B cell (primary cell): ENCODE measurements around the gene OGT. TPM values are rescaled to one million over a fixed set of nuclear protein-coding genes. Genes with fewer than 3 reads are reported as not detected.

Experiments
- ATAC-seq: fragments of 200-7000 bp; cut with Tn5 transposase; one replicate; pipeline ENCODE4 v1.10.0; 2021; ENCODE audit warnings: low read depth, mild to moderate bottlenecking, moderate number of reproducible peaks, moderate library complexity
- CTCF ChIA-PET: fragments of 350-600 bp; sonication (Branson Sonifier 250); formaldehyde crosslinking; loops from one replicate; lab custom pipeline; 2021; ENCODE audit warnings: antibody characterized with exemption, inconsistent platforms; lab: Charles Lee
- POLR2A ChIA-PET: fragments of 350-600 bp; sonication (Branson Sonifier 250); formaldehyde crosslinking; loops from one replicate; lab custom pipeline; 2021; ENCODE audit warnings: antibody characterized with exemption; lab: Charles Lee
- DNase-seq: peaks from one replicate; pipeline ENCODE4 v3.0.0; 2013
- H2AFZ ChIP-seq: 2 replicates; pipeline ENCODE4 v1.6.1; 2012; ENCODE audit warnings: mild to moderate bottlenecking, low read depth, low read length; ENCODE audit not compliant: insufficient read depth, poor library complexity, severe bottlenecking
- H3K27ac ChIP-seq, 2 donors: 1 replicate in 1 of 2; 2 replicates in 1 of 2; pipeline ENCODE4 v1.5.1; 2012 to 2013; ENCODE audit warnings: low read length in 2 of 2, mild to moderate bottlenecking in 2 of 2, moderate library complexity in 1 of 2
- H3K27me3 ChIP-seq, 4 experiments: fragments of 200-600 bp in 1 of 4; sonication (generic) in 1 of 4; replicated peaks in 1 of 4; 1 replicate in 2 of 4; 2 replicates in 2 of 4; pipeline versions ENCODE4 v1.6.1 to v1.7.0; 2013 to 2016; ENCODE audit warnings: low read length in 3 of 4, mild to moderate bottlenecking in 2 of 4, mixed read lengths in 1 of 4, moderate library complexity in 1 of 4; ENCODE audit not compliant: insufficient read depth in 4 of 4, control insufficient read depth in 3 of 4; ENCODE audit errors: control extremely low read depth in 1 of 4
- H3K36me3 ChIP-seq, 2 experiments: replicated peaks in 1 of 2; 1 replicate in 1 of 2; 2 replicates in 1 of 2; pipeline versions ENCODE4 v1.6.1 to v1.7.1; 2013; ENCODE audit warnings: low read length in 1 of 2; ENCODE audit not compliant: insufficient read depth in 2 of 2, control insufficient read depth in 1 of 2; ENCODE audit errors: control extremely low read depth in 1 of 2, extremely low read depth in 1 of 2
- H3K4me1 ChIP-seq, 2 donors: fragments of 200-600 bp in 1 of 2; sonication (generic) in 1 of 2; 1 replicate in 1 of 2; 2 replicates in 1 of 2; pipeline versions ENCODE4 v1.5.1 to v1.6.1; 2013 to 2017; ENCODE audit warnings: low read length in 2 of 2; ENCODE audit not compliant: control insufficient read depth in 2 of 2, insufficient read depth in 2 of 2
- H3K4me2 ChIP-seq: replicated peaks from 2 replicates; pipeline ENCODE3; 2012; ENCODE audit warnings: mild to moderate bottlenecking, low read depth, low read length; ENCODE audit not compliant: poor library complexity, severe bottlenecking
- H3K4me3 ChIP-seq, 5 experiments: fragments of 200-600 bp in 1 of 5; sonication (generic) in 1 of 5; 1 replicate in 3 of 5; 2 replicates in 2 of 5; pipeline versions ENCODE4 v1.5.1 to v1.7.0; 2011 to 2016; ENCODE audit warnings: low read length in 4 of 5, mild to moderate bottlenecking in 4 of 5, low read depth in 2 of 5, control low read depth in 1 of 5, moderate library complexity in 1 of 5; ENCODE audit not compliant: insufficient read depth in 1 of 5; ENCODE audit errors: control extremely low read depth in 1 of 5, extremely low read depth in 1 of 5
- H3K79me2 ChIP-seq: fragments of 200-600 bp; sonication (generic); one replicate; pipeline ENCODE4 v1.6.0; 2016; ENCODE audit warnings: low read length; ENCODE audit not compliant: control insufficient read depth, insufficient read depth
- H3K9ac ChIP-seq: fragments of 200-600 bp; sonication (generic); 2 replicates; pipeline ENCODE4 v1.6.1; 2017; ENCODE audit warnings: mild to moderate bottlenecking, low read length, moderate library complexity
- H3K9me3 ChIP-seq, 3 donors: one replicate each; pipeline versions ENCODE4 v1.6.1 to v1.7.1; 2013; ENCODE audit warnings: low read length in 2 of 3; ENCODE audit not compliant: control insufficient read depth in 2 of 3, insufficient read depth in 1 of 3; ENCODE audit errors: control extremely low read depth in 1 of 3
- H4K20me1 ChIP-seq: 2 replicates; pipeline ENCODE4 v1.6.0; 2012; ENCODE audit warnings: mild to moderate bottlenecking, low read length; ENCODE audit not compliant: insufficient read depth, control insufficient read depth, poor library complexity, severe bottlenecking
- H3K27ac Mint-ChIP-seq: one replicate; pipeline ENCODE4 v1.8.0; 2021; ENCODE audit warnings: mixed read lengths
- H3K27me3 Mint-ChIP-seq: one replicate; pipeline ENCODE4 v1.8.0; 2021; ENCODE audit warnings: mixed read lengths
- H3K4me1 Mint-ChIP-seq: one replicate; pipeline ENCODE4 v1.8.0; 2021; ENCODE audit warnings: mixed read lengths
- H3K4me3 Mint-ChIP-seq: one replicate; pipeline ENCODE4 v1.8.0; 2021; ENCODE audit warnings: mixed read lengths
- H3K9me3 Mint-ChIP-seq: one replicate; pipeline ENCODE4 v1.8.0; 2022; ENCODE audit warnings: mixed read lengths; ENCODE audit not compliant: insufficient read depth
- EZH2 ChIP-seq: IDR thresholded peaks from 2 replicates; pipeline ENCODE4 v1.6.1; 2012; ENCODE audit warnings: borderline replicate concordance, low read depth, mild to moderate bottlenecking, moderate library complexity, low read length; ENCODE audit not compliant: insufficient read depth, poor library complexity, severe bottlenecking
- WGBS: methylation state at CpG from one replicate; pipeline ENCODE4 v1.1.5; 2013; ENCODE audit warnings: missing lambda C conversion rate; ENCODE audit not compliant: insufficient coverage; 5-methylcytosine and 5-hydroxymethylcytosine counted together
- intact Hi-C: fragments of 100-400 bp; cut with micrococcal nuclease; formaldehyde crosslinking; loops from one replicate; pipeline ENCODE4 v1.10.0; 2022
- polyA minus RNA-seq: library from RNA; depleted of rRNA, polyadenylated mRNA; stranded (reverse); fragments of >200 nt; gene quantifications from 2 replicates; pipeline ENCODE4 v1.2.3, GENCODE V29; 2012
- polyA plus RNA-seq: library from polyadenylated mRNA; depleted of rRNA; stranded (reverse); fragments of >200 nt; gene quantifications from 2 replicates; pipeline ENCODE4 v1.2.3, GENCODE V29; 2012
- total RNA-seq, 2 donors: library from RNA; stranded (reverse); fragments of 120-200 nt in 1 of 2; gene quantifications; 1 replicate in 1 of 2; 2 replicates in 1 of 2; pipeline versions ENCODE4 v1.2.3 to v1.2.4, GENCODE V29; 2013 to 2022
- TF ChIP-seq, protein P1 (sequence below): fragments of 200-600 bp; IDR thresholded peaks from one replicate; pipeline ENCODE4 v1.8.0; 2022; ENCODE audit warnings: antibody characterized with exemption, mild to moderate bottlenecking

Gene OGT
- 307 and 330 TPM in 2 replicates for total RNA-seq
- total RNA-seq (2013), result 201 TPM
- 235 and 331 TPM in 2 replicates for polyA plus RNA-seq
- 196 and 229 TPM in 2 replicates for polyA minus RNA-seq

DNA sequence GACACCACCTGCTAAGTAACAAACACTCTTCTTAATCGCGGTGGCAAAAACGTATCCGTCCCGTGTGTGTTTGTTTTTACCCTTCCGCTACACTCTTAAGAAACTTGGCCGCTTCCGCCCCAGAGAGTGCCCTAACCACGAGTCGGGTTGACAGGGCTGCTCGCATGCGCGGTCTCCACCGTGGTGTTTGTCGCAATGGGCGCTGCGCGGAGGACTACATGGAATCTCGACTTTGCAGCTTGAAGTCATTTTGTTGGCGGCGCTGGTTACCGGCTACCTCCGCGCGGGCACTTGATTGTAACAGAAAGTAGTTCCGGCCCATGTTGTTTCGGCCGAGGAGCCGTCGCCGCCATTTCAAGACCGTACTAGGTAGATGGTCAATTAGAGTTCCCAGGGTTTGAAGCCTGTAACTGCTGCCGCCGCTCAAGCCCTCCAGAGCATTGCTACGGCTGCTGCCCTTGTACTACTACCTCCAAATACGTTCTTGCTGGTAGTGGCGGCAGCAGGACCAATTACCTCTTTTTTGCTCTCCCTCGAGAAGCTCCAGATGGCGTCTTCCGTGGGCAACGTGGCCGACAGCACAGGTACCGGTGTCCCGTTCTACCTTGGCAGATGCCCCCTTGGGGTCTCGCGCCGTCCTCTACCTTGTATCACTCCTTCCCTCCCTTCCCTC is at the start of gene OGT:
OGT (plus strand) TSS at position 352 of the 673 bp plus-strand sequence; CDS start at position 548, 196 bp downstream.
- Histone ChIP-seq H3K9ac (peak within 1 kb of the TSS; percentile 74), H3K79me2 (peaks cover 54% of the 10 kb centered on the region), H3K9me3 (no peaks in the 10 kb centered on the region), H4K20me1 (peaks cover 5% of the 10 kb centered on the region), H3K27me3 (no peaks in the 10 kb centered on the region), H2AFZ (peak within 1 kb of the TSS; percentile 70), H3K4me1 (peaks cover 5 to 27% of the 10 kb centered on the region in 2 donors), H3K36me3 (peaks cover 0 to 5% of the 10 kb centered on the region in 2 experiments), H3K4me2 (peak within 1 kb of the TSS; percentile 74), H3K27ac (peak within 1 kb of the TSS; percentile 87), H3K4me3 (peak within 1 kb of the TSS; percentile 75 to 96 (median 86))
- H3K27me3 Mint-ChIP-seq, result no peaks in the 10 kb centered on the region
- H3K27ac Mint-ChIP-seq, result peak within 1 kb of the TSS; percentile 93
- ChIA-PET CTCF (no interaction called here), POLR2A (interaction anchor here (2.5 to 3.5 kb wide), 2 partner anchors 9 to 167 kb away, joined by 11 to 14 read pairs; partner anchors contain the start of gene TAF1)
- peak within 1 kb of the TSS; percentile 97 for H3K4me3 Mint-ChIP-seq
- under 1% methylated on average over 38 of the region's 47 CpGs for WGBS
- H3K4me1 Mint-ChIP-seq, result peaks cover 26% of the 10 kb centered on the region
- DNase-seq, result peak; percentile 95
- peak; percentile 85 for ATAC-seq
- intact Hi-C loops, result loop anchor here (1.0 to 10.0 kb wide), 5 partner anchors 8 to 1398 kb away; partner anchors contain the start of genes IGBP1, TAF1 and ZMYM3
- no peaks in the 10 kb centered on the region for H3K9me3 Mint-ChIP-seq
- TF ChIP-seq, protein P1, sequence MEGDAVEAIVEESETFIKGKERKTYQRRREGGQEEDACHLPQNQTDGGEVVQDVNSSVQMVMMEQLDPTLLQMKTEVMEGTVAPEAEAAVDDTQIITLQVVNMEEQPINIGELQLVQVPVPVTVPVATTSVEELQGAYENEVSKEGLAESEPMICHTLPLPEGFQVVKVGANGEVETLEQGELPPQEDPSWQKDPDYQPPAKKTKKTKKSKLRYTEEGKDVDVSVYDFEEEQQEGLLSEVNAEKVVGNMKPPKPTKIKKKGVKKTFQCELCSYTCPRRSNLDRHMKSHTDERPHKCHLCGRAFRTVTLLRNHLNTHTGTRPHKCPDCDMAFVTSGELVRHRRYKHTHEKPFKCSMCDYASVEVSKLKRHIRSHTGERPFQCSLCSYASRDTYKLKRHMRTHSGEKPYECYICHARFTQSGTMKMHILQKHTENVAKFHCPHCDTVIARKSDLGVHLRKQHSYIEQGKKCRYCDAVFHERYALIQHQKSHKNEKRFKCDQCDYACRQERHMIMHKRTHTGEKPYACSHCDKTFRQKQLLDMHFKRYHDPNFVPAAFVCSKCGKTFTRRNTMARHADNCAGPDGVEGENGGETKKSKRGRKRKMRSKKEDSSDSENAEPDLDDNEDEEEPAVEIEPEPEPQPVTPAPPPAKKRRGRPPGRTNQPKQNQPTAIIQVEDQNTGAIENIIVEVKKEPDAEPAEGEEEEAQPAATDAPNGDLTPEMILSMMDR, result no peak
- no peak for TF ChIP-seq EZH2

DNA sequence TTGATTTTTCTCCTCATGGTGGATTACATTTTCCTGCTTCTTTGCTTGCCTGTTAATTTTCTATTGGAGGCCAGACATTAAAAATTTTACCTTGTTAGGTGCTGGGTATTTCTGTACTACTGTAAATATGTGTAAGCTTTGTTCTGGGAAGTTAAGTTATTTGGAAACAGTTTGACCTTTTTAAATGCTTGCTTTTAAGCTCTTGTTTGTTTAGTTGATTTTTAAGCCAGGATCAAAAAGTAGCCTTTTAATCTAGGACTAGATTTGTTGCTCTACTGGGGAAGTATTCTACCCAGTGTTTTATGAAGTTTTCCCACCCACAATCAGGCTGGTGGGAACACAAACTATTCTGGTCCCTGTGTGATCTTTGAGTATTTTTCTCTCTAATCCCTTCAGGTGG is 45.1 kb upstream of the OGT start:
- no peaks in the 10 kb centered on the region for H3K9me3 ChIP-seq
- Mint-ChIP-seq H3K27ac (no peak overlapping the region), H3K27me3 (no peaks in the 10 kb centered on the region), H3K9me3 (no peaks in the 10 kb centered on the region), H3K4me1 (peaks cover under 1% of the 10 kb centered on the region), H3K4me3 (no peak overlapping the region)
- intact Hi-C loops, result no loop called here
- H3K27me3 ChIP-seq, result no peaks in the 10 kb centered on the region
- ATAC-seq, result no peak
- ChIA-PET POLR2A (no interaction called here), CTCF (no interaction called here)
- TF ChIP-seq EZH2, result no peak
- TF ChIP-seq, protein P1, result no peak
- H3K36me3 ChIP-seq, result no peaks in the 10 kb centered on the region
- no peak overlapping the region for H3K4me3 ChIP-seq
- no peaks in the 10 kb centered on the region for H4K20me1 ChIP-seq
- H3K9ac ChIP-seq, result no peak overlapping the region
- no peak overlapping the region for H3K4me2 ChIP-seq
- H2AFZ ChIP-seq, result no peak overlapping the region
- peaks cover 0 to 4% of the 10 kb centered on the region in 2 donors for H3K4me1 ChIP-seq
- DNase-seq, result no peak
- H3K79me2 ChIP-seq, result no peaks in the 10 kb centered on the region
- no peak overlapping the region for H3K27ac ChIP-seq
